ENCODE results near the gene CHPF. TPM values are rescaled to one million over a fixed set of nuclear protein-coding genes. Genes with fewer than 3 reads are reported as not detected.

CHPF gene
- total RNA-seq, 4 donors from 2014 or later = 7.8 to 41.6 (median 24.7) TPM

GRCh38 chr2:219520079-219520478 lies 23.5 kb downstream of the CHPF start:
- TF ChIP-seq CTCF (IDR thresholded peaks at IDR 0.05; ENCODE audit: low read depth) = no peak

GRCh38 chr2:219519526-219519916 lies 24.1 kb downstream of the CHPF start:
- TF ChIP-seq CTCF (IDR thresholded peaks at IDR 0.05; ENCODE audit: low read depth) = no peak

- no peak for TF ChIP-seq CTCF (IDR thresholded peaks at IDR 0.05; ENCODE audit: low read depth)
These were observed 25.4 kb downstream of the CHPF start for GRCh38 chr2:219517954-219518778.

GRCh38 chr2:219516888-219517287 lies 26.7 kb downstream of the CHPF start:
- TF ChIP-seq CTCF (IDR thresholded peaks at IDR 0.05; ENCODE audit: low read depth) = no peak

- no peak for TF ChIP-seq CTCF (IDR thresholded peaks at IDR 0.05; ENCODE audit: low read depth)
These were observed 27.6 kb downstream of the CHPF start for GRCh38 chr2:219515874-219516629.

GRCh38 chr2:219514836-219515235 lies 28.8 kb downstream of the CHPF start:
- no peak for TF ChIP-seq CTCF (IDR thresholded peaks at IDR 0.05; ENCODE audit: low read depth)

GRCh38 chr2:219514196-219514761 lies 29.3 kb downstream of the CHPF start, which contains the start of gene ASIC4:
TSS of gene ASIC4 (plus strand) at chr2:219514482. CDS start at chr2:219514725, 243 bp downstream.
- TF ChIP-seq CTCF (IDR thresholded peaks at IDR 0.05; ENCODE audit: low read depth) = no peak
